Mucosa of descending colon (tissue), 3 donors: ENCODE results near the gene ERC1. TPM values are rescaled to one million over a fixed set of nuclear protein-coding genes. Genes with fewer than 3 reads are reported as not detected.

Experiments
- ATAC-seq: fragments of 200-7000 bp; cut with Tn5 transposase; one replicate; pipeline ENCODE4 v1.9.1; 2020; ENCODE audit warnings: mild to moderate bottlenecking, moderate library complexity
- DNase-seq, 3 donors: peaks; one replicate each; pipeline ENCODE4 v3.0.0-alpha.2; 2020
- H3K36me3 ChIP-seq: fragments of 200-600 bp; one replicate; pipeline ENCODE4 v1.8.0; 2021; ENCODE audit warnings: low read depth, mild to moderate bottlenecking
- H3K4me1 ChIP-seq: fragments of 200-600 bp; one replicate; pipeline ENCODE4 v1.8.0; 2021; ENCODE audit warnings: low read depth, mild to moderate bottlenecking
- H3K4me3 ChIP-seq: fragments of 200-600 bp; one replicate; pipeline ENCODE4 v1.8.0; 2021; ENCODE audit warnings: mild to moderate bottlenecking
- H3K9me3 ChIP-seq: fragments of 200-600 bp; one replicate; pipeline ENCODE4 v1.8.0; 2021; ENCODE audit warnings: mild to moderate bottlenecking
- intact Hi-C, 2 donors: fragments of 100-400 bp; cut with DNase I in 1 of 2; cut with micrococcal nuclease in 1 of 2; formaldehyde crosslinking; loops; one replicate each; pipeline versions ENCODE4 v1.11.0 to v1.11.1; 2022; cut with DNase I, micrococcal nuclease
- total RNA-seq, 3 donors: library from RNA; stranded (reverse); fragmentation: NEBNext Ultra II Directional in 2 of 3; extraction: Animal tissue kit (Norgen Biotek cat#: 25700) in 2 of 3; gene quantifications; one replicate each; pipeline versions ENCODE4 v1.2.1 to v1.2.4, GENCODE V29; 2021 to 2023
- TF ChIP-seq, protein P1 (sequence below): fragments of 200-600 bp; IDR thresholded peaks from one replicate; pipeline ENCODE4 v1.8.0; 2022; ENCODE audit warnings: antibody characterized with exemption, mild to moderate bottlenecking
- donor health status: DM: no; HTN: no; CAD: no; lungs with moderate emphysema.
- donor health status: DM: no; HTN: no; CAD: no.
- donor health status: DM: no; HTN: yes; CAD: no.

ERC1 gene
- total RNA-seq, 3 donors from 2014 or later = 42.6 to 76.3 (median 49.6) TPM

DNA sequence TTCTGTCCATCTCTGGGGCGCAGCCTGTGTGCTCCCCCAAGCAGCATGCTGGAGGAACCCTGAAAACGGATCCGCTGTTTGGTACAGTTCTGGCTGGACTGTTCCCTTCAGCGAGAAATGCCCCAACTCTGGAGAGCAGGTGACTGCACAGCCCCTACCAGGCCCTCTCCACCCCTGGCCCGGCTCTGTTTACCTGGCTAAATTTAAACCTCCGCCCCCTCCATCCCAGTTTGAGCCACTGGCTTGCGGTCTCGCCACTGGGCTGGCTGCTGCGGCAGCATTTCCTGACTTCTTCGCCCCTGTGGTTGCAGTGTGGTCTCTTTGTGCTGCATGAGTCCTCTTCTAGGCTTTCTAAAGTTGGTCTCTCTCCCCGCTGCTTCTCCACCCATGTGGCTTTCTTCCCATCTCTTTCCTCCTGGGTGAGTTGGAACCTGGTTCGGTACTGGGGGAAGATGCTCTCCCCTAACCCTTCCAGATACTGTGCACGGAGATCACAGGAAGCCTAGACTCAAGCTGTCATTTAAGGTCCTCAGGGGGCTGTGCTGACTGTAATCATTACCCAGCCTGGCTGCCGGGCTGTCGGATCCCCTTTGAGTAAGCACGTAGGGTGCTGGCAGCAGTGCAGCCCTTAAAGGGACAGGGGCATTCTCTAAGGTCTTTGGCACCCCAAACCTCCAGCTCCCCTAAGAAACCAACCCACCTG, 542.7 kb downstream of the ERC1 start:
- peak in 1 of 3 donors; percentile 41 for DNase-seq
- H3K36me3 ChIP-seq = no peaks in the 10 kb centered on the region

DNA sequence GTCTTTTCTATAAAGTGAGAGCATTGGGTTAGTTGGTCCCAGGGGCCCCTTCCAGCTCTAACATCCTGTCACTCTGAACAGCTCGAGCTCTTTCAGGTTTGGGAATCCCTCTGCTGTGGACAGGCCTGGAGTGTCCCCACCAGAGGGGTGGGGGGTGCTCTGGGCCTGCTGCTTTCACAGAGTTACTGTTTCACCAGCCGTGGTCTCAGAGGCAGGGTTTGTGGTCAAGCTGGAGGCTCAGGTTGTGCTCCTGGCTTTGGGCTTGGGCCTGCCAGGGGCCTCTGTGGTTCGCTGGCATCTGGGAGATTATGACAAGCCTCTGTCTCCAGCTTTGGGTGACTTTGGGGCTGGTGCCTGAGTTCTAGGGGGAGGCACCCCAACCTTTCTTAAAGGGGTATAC, 543.7 kb downstream of the ERC1 start:
- DNase-seq (no peak), ATAC-seq (no peak)
- TF ChIP-seq, protein P1, sequence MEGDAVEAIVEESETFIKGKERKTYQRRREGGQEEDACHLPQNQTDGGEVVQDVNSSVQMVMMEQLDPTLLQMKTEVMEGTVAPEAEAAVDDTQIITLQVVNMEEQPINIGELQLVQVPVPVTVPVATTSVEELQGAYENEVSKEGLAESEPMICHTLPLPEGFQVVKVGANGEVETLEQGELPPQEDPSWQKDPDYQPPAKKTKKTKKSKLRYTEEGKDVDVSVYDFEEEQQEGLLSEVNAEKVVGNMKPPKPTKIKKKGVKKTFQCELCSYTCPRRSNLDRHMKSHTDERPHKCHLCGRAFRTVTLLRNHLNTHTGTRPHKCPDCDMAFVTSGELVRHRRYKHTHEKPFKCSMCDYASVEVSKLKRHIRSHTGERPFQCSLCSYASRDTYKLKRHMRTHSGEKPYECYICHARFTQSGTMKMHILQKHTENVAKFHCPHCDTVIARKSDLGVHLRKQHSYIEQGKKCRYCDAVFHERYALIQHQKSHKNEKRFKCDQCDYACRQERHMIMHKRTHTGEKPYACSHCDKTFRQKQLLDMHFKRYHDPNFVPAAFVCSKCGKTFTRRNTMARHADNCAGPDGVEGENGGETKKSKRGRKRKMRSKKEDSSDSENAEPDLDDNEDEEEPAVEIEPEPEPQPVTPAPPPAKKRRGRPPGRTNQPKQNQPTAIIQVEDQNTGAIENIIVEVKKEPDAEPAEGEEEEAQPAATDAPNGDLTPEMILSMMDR = no peak
- Histone ChIP-seq H3K4me3 (no peak overlapping the region), H3K9me3 (no peaks in the 10 kb centered on the region), H3K36me3 (no peaks in the 10 kb centered on the region), H3K4me1 (peaks cover 6% of the 10 kb centered on the region)
- intact Hi-C loops = no loop called here

More for the DNA sequence above, 542.7 kb downstream of the ERC1 start:
- intact Hi-C loops = no loop called here
- H3K4me1 ChIP-seq = peaks cover 6% of the 10 kb centered on the region
- H3K4me3 ChIP-seq = no peak overlapping the region
- TF ChIP-seq, protein P1 = no peak
- ATAC-seq = peak; percentile 9
- H3K9me3 ChIP-seq = no peaks in the 10 kb centered on the region

DNA sequence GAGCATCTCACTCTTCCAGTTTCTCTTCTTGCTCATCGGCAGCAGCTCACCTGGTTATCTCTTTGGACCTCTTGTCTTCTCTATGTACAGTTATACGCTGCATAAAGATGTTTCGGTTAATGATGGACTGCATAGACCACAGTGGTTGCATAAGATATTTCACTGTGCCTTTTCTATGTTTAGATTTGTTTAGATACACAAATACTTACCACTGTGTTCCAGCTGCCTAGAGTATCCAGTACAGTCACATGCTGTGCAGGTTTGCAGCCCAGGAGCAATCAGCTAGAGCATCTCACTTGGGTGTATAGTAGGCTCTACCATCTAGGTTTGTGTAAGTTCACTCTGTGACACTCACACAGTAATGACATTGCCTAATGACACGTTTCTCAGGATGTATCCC, 545.8 kb downstream of the ERC1 start:
- intact Hi-C loops = no loop called here
- no peaks in the 10 kb centered on the region for H3K9me3 ChIP-seq
- no peaks in the 10 kb centered on the region for H3K36me3 ChIP-seq
- ATAC-seq (no peak), DNase-seq (no peak)
- no peak overlapping the region for H3K4me3 ChIP-seq
- no peaks in the 10 kb centered on the region for H3K4me1 ChIP-seq
- TF ChIP-seq, protein P1 = no peak

DNA sequence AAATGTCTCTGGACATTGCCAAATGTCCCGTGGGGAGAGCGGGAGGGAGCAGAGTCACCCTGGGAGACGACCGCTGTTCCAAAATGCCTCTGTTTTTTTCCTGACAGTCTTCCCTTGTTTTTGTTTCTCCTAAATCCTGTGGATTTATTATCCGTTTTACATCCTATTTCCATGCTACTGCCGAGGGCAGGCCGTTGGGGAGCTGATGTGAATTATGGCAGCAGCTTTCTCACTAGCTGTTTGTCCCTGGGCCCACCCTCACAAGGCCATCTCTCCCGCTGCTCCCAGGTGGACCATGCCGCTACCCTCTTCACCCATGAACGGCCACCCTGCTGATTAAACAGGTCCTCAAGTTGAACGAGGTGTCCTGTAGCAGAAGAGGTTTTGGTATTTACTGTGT, 548.1 kb downstream of the ERC1 start:
- no peaks in the 10 kb centered on the region for H3K4me1 ChIP-seq
- no peaks in the 10 kb centered on the region for H3K36me3 ChIP-seq
- DNase-seq (no peak), ATAC-seq (no peak)
- intact Hi-C loops = no loop called here
- no peaks in the 10 kb centered on the region for H3K9me3 ChIP-seq
- TF ChIP-seq, protein P1 = no peak
- no peak overlapping the region for H3K4me3 ChIP-seq

DNA sequence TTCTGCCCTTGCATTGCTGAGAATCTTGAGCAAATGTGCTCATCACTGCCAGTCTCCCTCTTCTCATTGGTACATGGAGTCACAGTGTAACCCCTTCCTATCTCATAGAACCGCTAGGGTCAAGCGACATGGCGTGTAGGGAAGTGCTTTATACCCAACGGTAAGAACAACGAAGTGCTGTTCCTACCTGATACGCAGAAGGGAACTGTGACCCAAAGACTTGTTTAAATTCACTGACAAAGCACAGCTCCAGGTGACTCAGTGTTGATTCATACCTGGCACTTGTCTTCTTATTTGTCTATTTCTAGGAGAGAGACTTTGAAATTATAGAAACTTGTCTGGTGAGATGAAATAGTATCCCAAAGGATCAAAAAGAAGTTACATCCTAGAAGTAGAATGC, 549.7 kb downstream of the ERC1 start:
- Histone ChIP-seq H3K4me3 (no peak overlapping the region), H3K36me3 (no peaks in the 10 kb centered on the region), H3K4me1 (no peaks in the 10 kb centered on the region), H3K9me3 (no peaks in the 10 kb centered on the region)
- ATAC-seq (no peak), DNase-seq (no peak)
- intact Hi-C loops = no loop called here
- TF ChIP-seq, protein P1 = no peak

DNA sequence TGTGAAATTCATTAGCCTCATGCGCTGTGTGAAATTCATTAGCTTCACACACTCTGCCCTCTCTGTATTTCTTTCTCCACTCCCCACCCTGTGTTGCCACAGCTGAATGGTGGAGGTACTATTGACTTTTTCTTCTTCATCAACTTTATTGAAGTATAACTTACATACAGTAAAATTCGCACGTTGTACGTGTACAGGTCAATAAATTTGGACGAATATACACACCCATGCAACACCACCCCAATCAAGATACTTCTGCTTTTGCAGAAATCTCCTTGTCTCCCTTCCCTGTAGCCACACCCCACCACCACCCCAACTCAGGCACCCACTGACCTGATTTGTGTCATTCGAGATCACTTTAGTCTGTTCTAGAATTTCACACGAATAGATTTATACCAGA, 551.6 kb downstream of the ERC1 start:
- Histone ChIP-seq H3K36me3 (no peaks in the 10 kb centered on the region), H3K4me1 (no peaks in the 10 kb centered on the region), H3K4me3 (no peak overlapping the region), H3K9me3 (no peaks in the 10 kb centered on the region)
- ATAC-seq (peak; percentile 58), DNase-seq (no peak)
- intact Hi-C loops = no loop called here
- TF ChIP-seq, protein P1 = no peak
